BJ (cell line): Measurements from ENCODE around the gene JAG1. TPM values are rescaled to one million over a fixed set of nuclear protein-coding genes. Genes with fewer than 3 reads are reported as not detected.
A peak's percentile ranks its signal among the peaks of the same experiment; 100 is the strongest.

Experiments used
- CTCF ChIA-PET: fragments of 350-600 bp; formaldehyde crosslinking; extraction: SDS; loops from one replicate; lab custom pipeline; 2021; ENCODE audit warnings: antibody characterized with exemption, inconsistent platforms; lab: Yijun Ruan, JAX
- POLR2A ChIA-PET: fragments of 300-600 bp; sonication (Branson Sonifier 250); formaldehyde crosslinking; extraction: SDS; loops from one replicate; lab custom pipeline; 2021; ENCODE audit warnings: antibody characterized with exemption; lab: Charles Lee
- DNase-seq: peaks from one replicate; pipeline ENCODE4 v3.0.0-alpha.2; 2011; ENCODE audit warnings: low read depth
- H3K27me3 ChIP-seq: 2 replicates; pipeline ENCODE4 v1.6.0; 2011; ENCODE audit warnings: low read length; ENCODE audit not compliant: control insufficient read depth, insufficient read depth
- H3K36me3 ChIP-seq: 2 replicates; pipeline ENCODE4 v1.5.1; 2011; ENCODE audit warnings: low read length; ENCODE audit not compliant: control insufficient read depth, insufficient read depth
- H3K4me3 ChIP-seq: 2 replicates; pipeline ENCODE4 v1.5.1; 2011; ENCODE audit warnings: low read depth, mild to moderate bottlenecking, control low read depth, low read length
- CTCF ChIP-seq: IDR thresholded peaks from 2 replicates; pipeline ENCODE4 v1.5.1; 2011; ENCODE audit warnings: low read depth, mild to moderate bottlenecking, control low read depth, inconsistent platforms, low read length, moderate library complexity; ENCODE audit not compliant: insufficient read depth
- polyA plus RNA-seq: library from polyadenylated mRNA; depleted of rRNA; stranded (reverse); fragments of >200 nt; gene quantifications from 2 replicates; pipeline ENCODE4 v1.2.3, GENCODE V29; 2011

The JAG1 gene
- polyA plus RNA-seq, 1 experiment, result 19.9 TPM

- TF ChIP-seq CTCF, result no peak
- H3K36me3 ChIP-seq, result peaks cover 15% of the 10 kb centered on the region
- no peak overlapping the region for H3K4me3 ChIP-seq
- CTCF ChIA-PET, result interaction anchor here (1.3 to 2.0 kb wide), 3 partner anchors 8 to 82 kb away, joined by 3 to 7 read pairs (median 4); no protein-coding TSS in a partner anchor
- no peaks in the 10 kb centered on the region for H3K27me3 ChIP-seq
- POLR2A ChIA-PET, result no interaction called here
- no peak for DNase-seq
Measured at GRCh38 chr20:10636326-10636818, 37.4 kb downstream of the JAG1 start.

- no peak overlapping the region for H3K4me3 ChIP-seq
- ChIA-PET CTCF (interaction anchor here (1.3 to 2.0 kb wide), 2 partner anchors 8 to 81 kb away, joined by 3 to 7 read pairs; no protein-coding TSS in a partner anchor), POLR2A (interaction anchor here (0.6 kb wide), 1 partner anchor 777 kb away, joined by 6 read pairs; no protein-coding TSS in a partner anchor)
- DNase-seq, result no peak
- TF ChIP-seq CTCF, result no peak
- H3K27me3 ChIP-seq, result no peaks in the 10 kb centered on the region
- peaks cover 13% of the 10 kb centered on the region for H3K36me3 ChIP-seq
Measured at GRCh38 chr20:10635476-10636208, 38.2 kb downstream of the JAG1 start.

GRCh38 chr20:10634683-10635411 lies 39.0 kb downstream of the JAG1 start:
- POLR2A ChIA-PET, result interaction anchor here (0.6 kb wide), 1 partner anchor 777 kb away, joined by 6 read pairs; no protein-coding TSS in a partner anchor

DNA sequence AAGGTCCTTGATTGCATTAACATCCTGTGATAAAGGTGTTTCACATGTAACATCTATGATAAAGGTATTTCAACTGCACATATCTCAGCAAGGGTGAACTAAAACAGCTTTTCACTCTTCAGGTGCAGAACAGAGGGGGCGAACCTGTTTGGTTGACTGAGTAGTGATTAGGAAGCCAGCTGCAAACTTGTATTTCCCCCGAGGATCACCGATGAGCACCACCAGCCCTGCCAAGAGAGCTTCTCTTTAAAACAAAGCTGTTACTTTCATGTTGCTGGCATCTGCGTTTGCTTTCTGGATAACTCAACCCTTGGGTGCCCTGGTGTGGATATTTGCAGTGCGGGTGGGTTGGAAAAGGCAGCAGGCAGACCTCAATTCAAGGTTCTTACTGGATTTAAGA lies 39.6 kb downstream of the JAG1 start:
- ChIA-PET POLR2A (no interaction called here), CTCF (no interaction called here)
- H3K36me3 ChIP-seq, result peaks cover 4% of the 10 kb centered on the region
- no peak overlapping the region for H3K4me3 ChIP-seq
- H3K27me3 ChIP-seq, result no peaks in the 10 kb centered on the region
- no peak for DNase-seq
- TF ChIP-seq CTCF, result no peak

More at GRCh38 chr20:10634683-10635411, 39.0 kb downstream of the JAG1 start:
- TF ChIP-seq CTCF, result no peak
- CTCF ChIA-PET, result no interaction called here
- Histone ChIP-seq H3K4me3 (no peak overlapping the region), H3K27me3 (no peaks in the 10 kb centered on the region), H3K36me3 (peaks cover 10% of the 10 kb centered on the region)
- peak; percentile 82 for DNase-seq

GRCh38 chr20:10633718-10634117 lies 40.1 kb downstream of the JAG1 start:
- Histone ChIP-seq H3K27me3 (no peaks in the 10 kb centered on the region), H3K36me3 (0 out of 2 replicates have a peak, but pooled peaks cover 3% of the 10 kb centered on the region), H3K4me3 (no peak overlapping the region)
- ChIA-PET CTCF (no interaction called here), POLR2A (no interaction called here)
- no peak for DNase-seq
- TF ChIP-seq CTCF, result no peak
